GM12892 (cell line): Measurements from ENCODE around the gene SYNE2.

Experiments used
- DNase-seq: peaks from one replicate; pipeline ENCODE4 v3.0.0; 2011; ENCODE audit not compliant: insufficient read length
- FAIRE-seq: peaks from 2 replicates; lab custom pipeline; 2011; peaks lifted over from hg19 to GRCh38; lab: Jason Lieb, UNC
- POLR2A ChIP-seq: IDR thresholded peaks from 2 replicates; pipeline ENCODE4 v1.6.1; 2011; ENCODE audit warnings: low read depth, low read length, control low read depth
- POLR2AphosphoS5 ChIP-seq: IDR thresholded peaks from 2 replicates; pipeline ENCODE4 v1.6.1; 2011; ENCODE audit warnings: low read depth, low read length, control low read depth
- TAF1 ChIP-seq: IDR thresholded peaks from 2 replicates; pipeline ENCODE4 v1.6.1; 2011; ENCODE audit warnings: low read depth, mild to moderate bottlenecking, control low read depth, low read length, borderline replicate concordance

SYNE2 gene

DNA sequence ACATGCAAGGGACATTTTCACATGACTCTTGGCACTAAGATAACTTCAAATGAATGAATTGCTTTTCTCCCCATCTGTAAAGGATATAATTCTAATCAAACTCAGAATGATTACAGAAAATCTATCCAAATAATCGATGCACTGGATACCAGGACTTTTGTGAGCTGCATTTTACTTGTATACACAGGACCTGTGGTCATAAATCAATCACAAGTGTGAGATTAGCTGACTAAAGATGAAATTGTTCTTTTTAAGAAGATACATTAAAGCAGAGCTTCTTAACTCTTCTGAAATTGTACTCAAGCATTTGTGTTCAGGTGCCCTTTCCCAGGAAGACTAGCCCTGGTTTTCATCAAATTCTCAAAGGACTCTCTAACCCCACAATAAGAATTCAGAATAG is 375.1 kb downstream of the SYNE2 start:
- DNase-seq (no peak), FAIRE-seq (no peak)
- TF ChIP-seq POLR2A (no peak), POLR2AphosphoS5 (no peak), TAF1 (no peak)

DNA sequence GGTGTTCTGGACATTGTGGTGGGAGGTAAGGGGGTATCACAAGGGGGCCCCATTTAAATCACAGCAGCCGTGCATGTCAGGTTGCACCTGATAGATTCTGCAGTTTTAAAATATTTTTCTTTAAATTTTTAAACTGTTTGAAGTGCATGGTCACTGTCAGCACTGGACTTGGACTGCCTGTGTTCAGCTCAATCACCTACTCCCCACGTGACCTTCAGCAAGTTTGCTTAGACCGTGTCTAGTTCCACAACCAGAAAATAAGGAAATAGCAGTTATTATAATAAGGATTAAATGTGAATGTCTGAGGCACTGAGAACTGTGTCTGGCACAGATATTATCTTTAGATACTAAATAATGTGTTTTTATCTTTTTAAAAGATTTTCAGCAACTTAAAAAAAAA is 376.7 kb downstream of the SYNE2 start:
- TF ChIP-seq TAF1 (no peak), POLR2A (no peak), POLR2AphosphoS5 (no peak)
- FAIRE-seq, result no peak
- no peak for DNase-seq

DNA sequence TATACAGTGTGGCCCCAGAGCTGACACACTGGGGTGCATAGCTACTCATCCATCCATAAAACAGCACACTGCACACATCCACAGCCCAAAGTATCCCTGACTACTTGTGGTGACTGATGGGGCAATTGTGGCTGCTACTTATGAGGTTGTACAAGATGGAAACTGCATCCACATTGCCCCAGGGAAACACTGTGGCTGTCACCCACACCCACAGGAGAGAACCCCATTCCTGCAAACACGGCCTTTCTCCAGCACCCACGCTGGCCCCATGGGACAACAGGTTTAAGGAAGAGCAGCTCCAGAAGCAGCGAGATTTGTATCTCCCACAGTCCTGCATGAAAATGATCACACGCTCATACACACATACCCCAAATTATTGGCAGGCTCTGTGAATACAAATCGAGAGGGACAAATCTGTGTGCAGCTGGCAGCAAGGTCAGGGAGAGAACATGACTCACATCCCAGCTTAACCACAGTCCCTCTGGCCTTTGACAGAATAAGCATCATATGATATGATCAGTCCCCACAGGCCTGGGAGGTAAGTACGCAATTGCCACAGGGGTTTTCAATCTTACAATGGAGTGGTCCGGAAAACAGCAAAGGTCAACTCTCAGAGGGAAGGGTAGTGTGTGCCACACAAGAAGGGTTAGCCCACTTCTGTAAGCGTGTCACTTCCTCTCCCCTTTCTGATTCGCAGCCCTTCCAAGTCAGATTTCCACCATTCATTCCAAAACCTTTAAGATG is 379.5 kb downstream of the SYNE2 start:
- DNase-seq, result no peak
- no peak for FAIRE-seq
- no peak for TF ChIP-seq POLR2AphosphoS5
- TF ChIP-seq POLR2A, result no peak
- no peak for TF ChIP-seq TAF1

DNA sequence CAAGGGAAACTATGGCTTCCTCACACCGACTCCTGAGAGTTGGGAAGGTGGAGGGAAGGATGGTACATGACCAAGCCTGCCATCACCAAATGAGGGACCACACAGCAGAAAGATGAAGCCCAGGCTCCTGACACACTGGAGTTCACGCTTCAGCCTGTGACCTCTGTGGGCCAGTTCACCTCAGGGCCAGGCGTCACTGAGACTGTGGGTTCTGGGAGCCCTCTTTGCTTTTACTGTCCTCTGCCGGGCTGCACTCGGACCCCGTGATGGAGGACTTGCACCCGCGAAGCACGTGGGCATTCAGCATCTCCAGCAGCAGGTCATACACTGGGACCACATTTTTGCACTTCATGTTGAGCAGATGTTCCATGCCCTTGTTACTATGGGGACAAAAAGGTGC is 380.1 kb downstream of the SYNE2 start:
- FAIRE-seq, result peak; percentile 9
- TF ChIP-seq TAF1 (no peak), POLR2AphosphoS5 (no peak), POLR2A (no peak)
- no peak for DNase-seq

DNA sequence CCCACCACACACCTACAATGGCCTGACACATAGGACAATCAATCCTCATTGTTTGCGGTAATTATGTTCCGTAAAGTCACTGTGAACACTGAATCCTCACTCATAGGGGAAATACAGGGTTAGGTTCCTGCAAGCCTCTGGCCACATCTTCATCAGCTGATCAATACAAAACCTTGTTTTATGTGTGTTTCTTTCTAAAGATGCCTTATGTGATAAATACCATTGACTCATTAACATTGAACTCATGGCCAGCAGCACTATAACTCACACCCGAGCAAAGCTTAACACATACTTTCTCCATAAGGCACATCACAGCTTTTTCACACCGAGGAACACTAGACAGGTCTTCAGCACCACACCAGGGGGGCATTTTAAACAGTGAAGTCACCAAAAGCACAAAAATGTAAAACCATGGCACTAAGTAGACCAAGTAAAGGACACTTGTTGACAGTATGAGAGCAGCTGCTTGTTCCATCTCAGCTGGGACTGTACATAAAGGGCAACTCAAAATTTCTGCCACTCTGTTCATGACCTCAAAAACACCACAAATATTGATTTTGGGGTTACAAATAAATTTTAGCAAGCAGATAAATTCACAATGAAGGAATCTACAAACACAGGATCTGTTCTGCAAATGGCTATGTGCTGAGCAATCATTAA is 380.9 kb downstream of the SYNE2 start:
- no peak for DNase-seq
- TF ChIP-seq POLR2A (no peak), TAF1 (no peak), POLR2AphosphoS5 (no peak)
- no peak for FAIRE-seq

DNA sequence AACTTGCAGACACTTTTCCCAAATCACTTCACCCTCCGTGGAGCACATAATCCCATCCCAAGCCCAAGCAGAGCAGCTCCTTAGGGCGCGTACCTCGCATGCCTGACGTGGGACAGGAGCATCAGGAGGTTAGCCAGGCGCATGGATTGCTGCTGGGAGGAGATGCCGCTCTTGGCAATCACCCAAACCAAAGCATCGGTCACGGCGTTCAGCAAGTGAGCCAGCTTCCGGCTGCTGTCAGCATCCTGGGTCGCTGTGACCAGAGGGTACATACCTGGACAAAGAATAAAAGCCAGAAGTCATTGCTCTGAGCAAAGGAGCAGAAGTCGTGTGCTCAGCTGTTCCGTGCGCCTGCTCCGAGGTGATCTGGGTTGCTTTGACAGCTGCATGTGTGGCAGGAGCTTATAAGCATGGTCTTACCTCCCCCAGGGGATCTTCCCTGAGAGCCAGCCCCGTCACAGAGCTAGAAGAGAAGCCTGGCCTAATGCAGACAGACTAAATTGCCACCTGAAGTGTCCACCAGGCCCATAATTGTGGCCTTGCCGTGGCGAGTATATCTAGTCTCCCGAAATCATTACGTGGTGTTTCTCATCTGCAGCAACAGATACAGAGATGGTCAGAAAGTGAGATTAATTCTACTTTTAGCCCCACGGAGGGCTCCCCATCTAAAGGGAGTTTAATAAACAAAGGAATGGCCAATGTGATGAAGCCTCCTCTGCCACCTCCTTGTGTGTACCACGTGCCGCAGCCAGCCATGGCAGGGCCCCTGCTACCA is 382.3 kb downstream of the SYNE2 start:
- DNase-seq (no peak), FAIRE-seq (peak; percentile 62)
- TF ChIP-seq POLR2AphosphoS5 (no peak), TAF1 (no peak), POLR2A (no peak)

DNA sequence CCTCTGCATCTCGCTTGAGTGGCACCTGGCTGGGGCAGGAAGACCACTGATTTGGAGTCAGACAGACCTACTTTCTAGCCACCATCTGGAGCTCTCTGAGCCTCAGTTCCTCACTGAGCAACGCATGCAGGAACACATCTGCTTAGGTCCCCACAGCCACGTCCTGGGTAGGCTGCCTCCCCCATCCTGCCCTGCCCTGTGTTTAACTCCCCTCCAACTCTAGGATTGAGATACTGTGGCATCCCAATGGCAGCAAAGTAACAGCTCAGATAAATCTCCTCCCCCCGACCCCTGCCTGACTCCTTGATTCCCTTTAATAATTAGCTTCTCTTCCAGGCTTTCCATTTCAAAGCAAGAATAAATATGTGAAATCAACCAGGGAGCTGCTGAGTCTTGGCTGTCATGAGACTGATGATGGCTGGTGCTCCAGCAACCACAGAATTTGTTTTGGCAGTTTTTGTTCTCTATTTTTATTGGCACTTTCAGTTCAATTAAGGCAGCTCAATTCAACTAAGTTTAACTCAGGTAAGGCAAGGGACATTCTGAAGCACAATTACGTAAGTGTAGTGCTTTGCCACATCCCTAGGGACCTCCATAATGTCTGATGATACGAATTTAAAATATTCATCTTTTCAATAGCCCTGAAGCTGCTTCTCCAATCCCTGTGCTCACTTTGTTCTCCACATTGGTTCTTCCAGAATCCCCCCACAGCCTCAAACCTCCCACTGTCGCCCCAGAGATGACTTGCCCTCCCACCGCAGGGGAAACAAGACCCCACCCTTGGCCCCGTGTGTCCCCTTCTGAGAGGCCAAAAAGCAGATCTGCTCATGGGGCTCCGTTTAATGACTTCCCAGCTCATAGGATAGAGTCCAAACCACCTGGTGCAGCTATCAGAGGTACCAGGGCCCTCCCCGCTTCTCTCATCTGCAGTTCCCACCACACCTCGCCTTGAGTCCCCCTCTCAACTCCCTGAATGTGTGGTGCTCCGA is 383.1 kb downstream of the SYNE2 start:
- FAIRE-seq, result peak; percentile 91
- DNase-seq, result peak; percentile 41
- peak; percentile 53; the same call in 1 of the 2 replicates for TF ChIP-seq POLR2AphosphoS5
- no peak for TF ChIP-seq TAF1
- TF ChIP-seq POLR2A, result peak; percentile 30; the same call in 1 of the 2 replicates

DNA sequence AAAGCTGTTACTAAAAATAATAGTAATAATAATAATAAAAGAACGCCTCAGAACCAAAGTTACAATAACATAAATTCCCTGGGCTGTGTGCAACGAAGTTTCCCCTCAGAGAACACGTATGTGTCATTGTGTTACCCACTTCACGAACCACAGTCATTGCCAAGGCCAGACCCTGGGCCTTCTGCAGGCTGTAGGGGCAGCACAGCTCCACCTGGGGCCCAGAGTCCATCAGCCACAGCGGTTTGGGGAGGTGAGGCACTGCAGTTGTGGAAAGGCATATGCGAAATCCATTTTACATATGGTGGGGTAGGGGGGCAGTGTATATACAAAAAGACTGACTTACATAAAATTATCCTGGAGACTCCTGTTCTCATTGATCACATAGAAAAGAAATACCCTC is 385.2 kb downstream of the SYNE2 start:
- FAIRE-seq, result no peak
- no peak for TF ChIP-seq POLR2AphosphoS5
- TF ChIP-seq POLR2A, result no peak
- no peak for TF ChIP-seq TAF1
- DNase-seq, result no peak

DNA sequence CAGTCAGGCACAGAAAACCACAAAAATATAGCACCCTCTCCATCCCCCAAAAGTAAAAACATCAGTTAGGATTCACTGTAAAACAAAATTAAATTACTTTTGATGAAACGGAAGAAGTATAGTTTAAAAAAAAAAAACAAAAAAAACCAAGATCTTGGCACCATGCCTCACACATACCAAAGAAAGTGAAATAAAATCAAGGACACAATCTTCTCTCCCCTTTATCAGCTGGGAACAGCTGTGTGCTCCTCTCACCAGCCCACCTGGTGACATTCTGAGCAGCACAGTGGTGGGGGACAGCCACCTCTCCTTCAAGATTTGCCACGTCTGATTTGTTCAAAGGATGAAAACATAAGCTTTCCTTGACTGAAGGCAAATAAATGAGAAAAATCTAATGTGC is 385.8 kb downstream of the SYNE2 start:
- TF ChIP-seq TAF1 (no peak), POLR2AphosphoS5 (no peak), POLR2A (no peak)
- FAIRE-seq (no peak), DNase-seq (no peak)

DNA sequence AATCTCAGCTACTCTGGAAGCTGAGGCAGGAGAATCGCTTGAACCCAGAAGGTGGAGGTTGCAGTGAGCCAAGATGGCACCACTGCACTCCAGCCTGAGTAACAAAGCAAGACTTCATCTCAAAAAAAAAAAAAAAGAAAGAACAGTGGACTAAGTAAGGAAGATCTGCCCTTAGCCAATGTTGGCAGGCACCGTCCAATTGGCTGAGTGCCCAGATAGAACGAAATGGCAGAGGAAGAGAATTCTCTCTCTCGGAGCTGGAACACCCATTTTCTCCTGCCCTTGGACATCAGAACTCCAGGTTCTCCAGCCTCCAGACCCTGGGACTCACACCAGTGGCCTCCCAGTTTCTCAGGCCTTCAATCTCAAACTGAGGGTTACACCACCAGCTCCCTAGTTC is 391.5 kb downstream of the SYNE2 start:
- DNase-seq (no peak), FAIRE-seq (no peak)
- TF ChIP-seq POLR2A (no peak), POLR2AphosphoS5 (no peak), TAF1 (no peak)
